A549 (cell line): ENCODE data around the gene ADAMTS16.

Experiments used
- CEBPB ChIP-seq, 2 experiments: fragments of >200 bp in 1 of 2; sonication (Bioruptor Twin) in 1 of 2; formaldehyde crosslinking in 1 of 2; IDR thresholded peaks; 2 replicates each; pipeline ENCODE4 v1.6.1; 2012 to 2016
- EP300 ChIP-seq, 2 experiments: fragments of >200 bp; sonication (Bioruptor Twin); formaldehyde crosslinking; IDR thresholded peaks; 2 replicates in 1 of 2; 3 replicates in 1 of 2; pipeline ENCODE4 v1.6.1; 2016 to 2017

DNA sequence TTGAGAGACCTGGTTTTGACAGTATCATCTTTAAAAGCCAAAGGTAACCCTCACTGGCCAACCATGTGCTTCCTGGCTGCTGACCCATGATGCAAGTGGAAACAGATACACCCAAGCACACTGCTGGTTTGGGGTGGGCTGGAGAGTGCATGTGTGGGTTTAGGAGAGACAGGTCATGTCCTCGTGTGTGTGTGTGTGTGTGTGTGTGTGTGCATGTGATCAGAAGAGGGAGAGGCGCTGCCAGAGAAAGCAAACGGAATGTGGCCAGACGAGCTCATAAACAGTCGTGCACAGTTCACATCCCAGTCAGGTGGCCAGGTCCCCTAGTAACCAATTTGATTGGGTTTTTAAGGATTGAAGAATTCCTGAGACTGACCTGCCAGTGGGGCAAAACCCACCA lies 169.5 kb downstream of the ADAMTS16 start:
- TF ChIP-seq EP300 (IDR thresholded peaks at IDR 0.05): no peak
- TF ChIP-seq CEBPB (IDR thresholded peaks at IDR 0.05): no peak
